ENCODE results near the gene DPH3.

DNA sequence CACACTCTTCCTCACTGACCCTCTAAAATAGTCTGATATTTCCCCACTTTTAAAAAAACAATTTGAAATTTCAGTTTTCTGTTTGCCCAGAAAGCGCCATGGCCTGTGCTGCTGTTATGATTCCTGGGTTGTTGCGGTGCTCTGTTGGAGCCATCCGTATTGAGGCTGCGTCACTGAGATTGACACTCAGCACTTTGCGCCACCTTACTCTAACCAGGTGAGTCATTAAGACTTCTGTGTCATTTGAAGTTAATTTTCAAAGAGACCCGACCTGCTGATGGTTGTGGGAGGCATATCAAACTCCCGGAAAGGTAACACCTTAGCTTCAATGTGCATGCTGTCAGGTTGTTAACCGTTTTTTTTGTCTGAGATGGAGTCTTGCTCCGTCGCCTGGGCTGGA, 6.1 kb upstream of the DPH3 start:
- TF ChIP-seq, protein P1, sequence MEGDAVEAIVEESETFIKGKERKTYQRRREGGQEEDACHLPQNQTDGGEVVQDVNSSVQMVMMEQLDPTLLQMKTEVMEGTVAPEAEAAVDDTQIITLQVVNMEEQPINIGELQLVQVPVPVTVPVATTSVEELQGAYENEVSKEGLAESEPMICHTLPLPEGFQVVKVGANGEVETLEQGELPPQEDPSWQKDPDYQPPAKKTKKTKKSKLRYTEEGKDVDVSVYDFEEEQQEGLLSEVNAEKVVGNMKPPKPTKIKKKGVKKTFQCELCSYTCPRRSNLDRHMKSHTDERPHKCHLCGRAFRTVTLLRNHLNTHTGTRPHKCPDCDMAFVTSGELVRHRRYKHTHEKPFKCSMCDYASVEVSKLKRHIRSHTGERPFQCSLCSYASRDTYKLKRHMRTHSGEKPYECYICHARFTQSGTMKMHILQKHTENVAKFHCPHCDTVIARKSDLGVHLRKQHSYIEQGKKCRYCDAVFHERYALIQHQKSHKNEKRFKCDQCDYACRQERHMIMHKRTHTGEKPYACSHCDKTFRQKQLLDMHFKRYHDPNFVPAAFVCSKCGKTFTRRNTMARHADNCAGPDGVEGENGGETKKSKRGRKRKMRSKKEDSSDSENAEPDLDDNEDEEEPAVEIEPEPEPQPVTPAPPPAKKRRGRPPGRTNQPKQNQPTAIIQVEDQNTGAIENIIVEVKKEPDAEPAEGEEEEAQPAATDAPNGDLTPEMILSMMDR (IDR thresholded peaks at IDR 0.05), result no peak
- TF ChIP-seq POLR2A (IDR thresholded peaks at IDR 0.05), result no peak

Data from breast epithelium (tissue), 3 donors.